Fibroblast of villous mesenchyme (primary cell): ENCODE data around the gene MMADHC. TPM values are rescaled to one million over a fixed set of nuclear protein-coding genes. Genes with fewer than 3 reads are reported as not detected.

Experiments
- DNase-seq: peaks from one replicate; pipeline ENCODE4 v3.0.0-alpha.2; 2010; ENCODE audit warnings: low read depth
- H3K4me3 ChIP-seq: 2 replicates; pipeline ENCODE4 v1.5.1; 2011; ENCODE audit warnings: low read depth, mild to moderate bottlenecking, low read length
- total RNA-seq: library from RNA; depleted of rRNA; stranded (reverse); fragments of >200 nt; gene quantifications from 2 replicates; pipeline ENCODE4 v1.2.3, GENCODE V29; 2012
- TF ChIP-seq, protein P1 (sequence below): IDR thresholded peaks from 2 replicates; pipeline ENCODE4 v1.5.1; 2012; ENCODE audit warnings: low read depth, mild to moderate bottlenecking, low read length; ENCODE audit not compliant: insufficient read depth

Gene MMADHC
- 173 and 265 TPM in 2 replicates for total RNA-seq

DNA sequence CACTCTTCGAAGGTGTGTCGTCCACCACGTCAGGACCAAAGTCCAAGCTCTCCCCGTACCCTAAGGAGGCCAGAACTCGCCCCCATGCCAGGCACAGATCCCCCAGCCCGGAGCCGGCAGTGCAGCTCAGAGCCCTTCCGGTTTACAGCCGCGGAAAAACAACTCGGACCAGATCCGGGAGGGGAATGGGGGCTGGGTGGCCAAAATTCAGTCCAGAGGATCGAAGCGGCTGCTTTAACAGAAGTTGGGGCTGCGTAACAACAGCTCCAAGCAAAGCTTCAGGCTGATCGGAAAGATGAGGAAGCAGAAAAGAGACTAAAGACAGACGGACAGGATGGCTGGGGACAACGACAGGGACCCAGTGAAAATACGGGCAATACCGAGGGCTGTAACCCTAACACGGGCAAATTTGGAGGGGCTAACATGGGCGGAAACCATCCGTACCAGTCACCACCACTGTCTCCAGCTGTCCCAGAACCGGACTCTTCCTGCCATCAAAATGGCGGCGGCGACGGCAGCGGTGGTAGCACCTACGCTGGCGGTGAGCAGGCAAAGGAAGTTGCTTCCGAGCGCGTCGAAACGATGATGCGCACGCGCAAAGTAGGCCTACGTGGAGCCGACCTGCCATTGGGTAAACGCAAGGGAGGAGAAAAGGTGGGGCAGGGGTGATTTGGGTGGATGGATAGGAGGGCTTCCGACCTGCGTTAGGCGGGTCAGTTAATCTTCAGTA is at the start of gene MMADHC:
TSS of gene MMADHC (minus strand) at position 556 of the 730 bp plus-strand sequence. CDS start 678 bp downstream, outside the sequence.
- peak; percentile 96 for DNase-seq
- H3K4me3 ChIP-seq, result peak within 1 kb of the TSS; percentile 97
- TF ChIP-seq, protein P1, sequence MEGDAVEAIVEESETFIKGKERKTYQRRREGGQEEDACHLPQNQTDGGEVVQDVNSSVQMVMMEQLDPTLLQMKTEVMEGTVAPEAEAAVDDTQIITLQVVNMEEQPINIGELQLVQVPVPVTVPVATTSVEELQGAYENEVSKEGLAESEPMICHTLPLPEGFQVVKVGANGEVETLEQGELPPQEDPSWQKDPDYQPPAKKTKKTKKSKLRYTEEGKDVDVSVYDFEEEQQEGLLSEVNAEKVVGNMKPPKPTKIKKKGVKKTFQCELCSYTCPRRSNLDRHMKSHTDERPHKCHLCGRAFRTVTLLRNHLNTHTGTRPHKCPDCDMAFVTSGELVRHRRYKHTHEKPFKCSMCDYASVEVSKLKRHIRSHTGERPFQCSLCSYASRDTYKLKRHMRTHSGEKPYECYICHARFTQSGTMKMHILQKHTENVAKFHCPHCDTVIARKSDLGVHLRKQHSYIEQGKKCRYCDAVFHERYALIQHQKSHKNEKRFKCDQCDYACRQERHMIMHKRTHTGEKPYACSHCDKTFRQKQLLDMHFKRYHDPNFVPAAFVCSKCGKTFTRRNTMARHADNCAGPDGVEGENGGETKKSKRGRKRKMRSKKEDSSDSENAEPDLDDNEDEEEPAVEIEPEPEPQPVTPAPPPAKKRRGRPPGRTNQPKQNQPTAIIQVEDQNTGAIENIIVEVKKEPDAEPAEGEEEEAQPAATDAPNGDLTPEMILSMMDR, result no peak

DNA sequence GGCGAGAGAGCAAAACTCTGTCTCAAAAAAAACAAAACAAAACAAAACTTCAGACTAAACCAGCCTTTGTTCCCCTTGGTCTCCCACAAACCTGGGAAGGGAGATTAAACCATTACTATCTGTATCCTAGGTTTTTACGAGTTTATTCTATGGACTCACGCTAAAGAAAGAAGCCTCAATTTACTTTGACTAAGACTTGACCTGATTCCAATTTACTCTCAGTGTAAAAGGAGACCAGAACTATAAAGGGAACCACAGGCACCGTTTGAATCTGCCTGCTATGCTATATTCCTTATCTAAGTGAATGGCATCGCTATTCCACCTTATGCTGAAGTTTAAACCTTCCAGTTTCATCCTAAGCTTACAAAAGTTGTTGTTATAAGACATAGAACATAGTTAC is 46.5 kb upstream of the MMADHC start:
- TF ChIP-seq, protein P1, result no peak
- H3K4me3 ChIP-seq, result no peak overlapping the region
- no peak for DNase-seq

DNA sequence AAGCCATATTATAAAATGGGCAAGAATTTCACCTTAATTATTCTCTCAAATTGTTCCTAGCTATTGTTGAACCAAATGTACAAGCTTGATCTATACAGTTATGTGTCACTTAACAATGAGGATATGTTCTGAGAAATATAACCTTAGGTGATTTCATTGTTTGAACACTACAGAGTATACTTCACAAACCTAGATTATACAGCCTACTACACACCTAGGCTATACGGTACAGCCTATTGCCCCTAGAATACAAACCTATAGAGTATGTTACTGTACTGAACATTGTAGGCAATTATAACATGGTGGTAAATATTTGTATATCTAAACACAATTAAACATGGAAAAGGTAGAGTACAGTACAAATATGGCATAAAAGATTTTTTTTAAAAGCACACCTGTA is 42.9 kb upstream of the MMADHC start:
- TF ChIP-seq, protein P1, result no peak
- no peak for DNase-seq
- H3K4me3 ChIP-seq, result no peak overlapping the region

DNA sequence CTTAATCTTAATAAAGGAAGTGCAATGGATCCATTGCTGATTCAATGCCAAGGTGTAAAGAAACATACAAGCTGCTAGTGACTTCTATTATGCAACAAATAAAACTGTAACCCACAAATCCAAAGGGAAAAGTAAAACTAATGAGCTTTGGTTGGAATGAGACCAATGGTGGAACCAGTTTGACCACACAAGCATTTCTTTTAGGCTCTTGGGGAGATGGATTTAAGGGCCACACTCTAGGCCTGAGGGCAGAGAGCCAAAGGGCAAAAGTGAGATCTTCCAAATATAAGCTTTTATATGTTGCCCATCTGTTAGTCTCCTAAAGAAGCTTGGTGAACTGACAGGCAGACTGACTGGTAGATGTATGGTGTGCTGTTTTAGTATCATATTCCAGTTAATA is 41.5 kb upstream of the MMADHC start:
- TF ChIP-seq, protein P1, result no peak
- no peak for DNase-seq
- no peak overlapping the region for H3K4me3 ChIP-seq

DNA sequence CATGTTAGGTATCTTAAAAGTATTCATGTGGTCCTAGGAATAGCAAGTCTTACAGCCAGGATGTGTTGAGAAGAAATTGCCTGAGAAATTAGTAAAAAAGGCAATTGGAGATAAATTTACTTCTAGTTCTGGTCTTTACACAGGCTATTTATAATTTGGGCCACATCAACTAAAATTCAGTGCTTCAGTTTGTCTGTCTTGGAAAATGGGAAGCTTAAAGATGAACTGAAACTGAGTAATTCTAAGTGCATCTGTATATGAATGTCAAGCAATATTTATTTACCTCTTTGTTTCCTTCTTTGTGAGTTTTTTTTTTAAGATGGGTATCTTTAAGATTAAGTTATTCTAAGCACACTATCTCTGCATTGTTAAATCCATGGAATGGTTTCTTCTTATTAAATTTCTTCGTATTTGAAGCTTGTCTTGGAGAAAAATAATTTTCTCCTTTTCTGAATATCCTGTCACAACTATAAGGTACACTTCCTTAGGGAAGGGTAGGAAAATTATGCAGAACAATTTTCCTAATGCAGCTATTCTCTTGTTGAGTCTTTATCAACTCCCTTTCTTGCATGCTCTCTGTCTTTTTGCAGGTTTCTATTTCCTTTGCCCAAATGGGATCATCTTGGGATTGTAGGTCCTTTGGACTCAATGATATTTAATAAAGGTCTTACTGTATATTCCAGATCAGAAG is 39.7 kb upstream of the MMADHC start:
- TF ChIP-seq, protein P1, result no peak
- H3K4me3 ChIP-seq, result no peak overlapping the region
- DNase-seq, result no peak

DNA sequence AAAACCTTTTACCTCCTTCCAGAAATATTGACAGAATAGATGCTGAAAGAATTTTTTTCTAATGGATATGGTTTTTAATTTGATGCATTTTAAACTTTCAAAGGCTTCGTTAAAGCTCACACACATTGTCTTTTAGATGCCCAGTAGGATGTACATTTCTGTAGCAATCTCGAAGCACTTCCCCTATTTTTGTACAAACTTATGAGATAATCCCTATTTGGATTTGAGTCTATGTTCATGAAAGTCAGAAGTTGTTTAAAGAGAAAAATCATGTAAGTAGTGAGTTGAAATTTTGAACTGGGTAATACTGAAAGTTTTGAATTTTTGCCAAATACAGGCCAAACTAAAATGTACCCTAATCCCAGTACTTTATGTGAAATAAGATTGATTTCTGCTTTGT is 38.1 kb upstream of the MMADHC start:
- DNase-seq, result no peak
- TF ChIP-seq, protein P1, result no peak
- no peak overlapping the region for H3K4me3 ChIP-seq

DNA sequence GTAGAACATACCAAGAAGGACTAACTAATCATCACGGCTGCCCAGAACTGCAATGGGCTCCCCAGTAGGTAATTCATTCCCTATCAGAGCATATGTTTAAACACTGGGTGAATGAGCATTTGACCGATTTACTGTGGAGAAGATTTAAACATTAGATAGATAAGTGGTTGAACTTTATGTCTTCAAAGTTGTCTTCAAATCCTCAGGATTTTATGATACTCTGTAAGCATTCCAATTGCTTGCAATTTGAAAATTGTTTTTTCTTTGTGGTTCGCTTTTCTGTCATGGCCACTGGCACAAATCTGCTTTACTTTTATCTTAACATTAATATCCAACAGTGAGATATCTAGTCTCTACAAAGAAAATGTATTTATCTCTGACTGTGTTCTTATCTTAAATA is 37.7 kb upstream of the MMADHC start:
- DNase-seq, result no peak
- TF ChIP-seq, protein P1, result no peak
- H3K4me3 ChIP-seq, result no peak overlapping the region
